Measurements from ENCODE around the gene NEAT1. TPM values are rescaled to one million over a fixed set of nuclear protein-coding genes. Genes with fewer than 3 reads are reported as not detected.
A peak's percentile ranks its signal among the peaks of the same experiment; 100 is the strongest.

NEAT1 gene
- total and polyA plus RNA-seq, 9 of the 15 experiments (the other 6 are each of a cell fraction or from before 2014, with no cell fraction given): 20.1 to 389 (median 62.8) TPM

GRCh38 chr11:65478388-65479183, 56.0 kb downstream of the NEAT1 start (continued):
- TF ChIP-seq ATF2 (CRISPR knock-in tag; IDR thresholded peaks at IDR 0.05) (no peak), ZFPM2 (CRISPR knock-in tag; IDR thresholded peaks at IDR 0.05) (no peak), GTF3C2 (IDR thresholded peaks at IDR 0.05; ENCODE audit: borderline replicate concordance, extremely low read depth, insufficient read length) (no peak), HOMEZ (CRISPR knock-in tag; IDR thresholded peaks at IDR 0.05) (no peak), HNRNPL (IDR thresholded peaks at IDR 0.05; ENCODE audit: low read depth, low read length) (no peak), IRF2 (CRISPR knock-in tag; IDR thresholded peaks at IDR 0.05) (no peak), HMGXB4 (CRISPR knock-in tag; IDR thresholded peaks at IDR 0.05) (no peak), NR1H2 (CRISPR knock-in tag; IDR thresholded peaks at IDR 0.05) (no peak), ZNF512 (tag; IDR thresholded peaks at IDR 0.05) (no peak), GATAD2A (IDR thresholded peaks at IDR 0.05) (no peak; the same call in 1 of the 2 replicates), SMARCA4 (IDR thresholded peaks at IDR 0.05) (no peak), PHB (CRISPR knock-in tag; IDR thresholded peaks at IDR 0.05) (no peak), POLR2G (IDR thresholded peaks at IDR 0.05; ENCODE audit: low read depth, low read length) (peak; percentile 93), ZNF124 (CRISPR knock-in tag; IDR thresholded peaks at IDR 0.05) (no peak), TEAD4 (IDR thresholded peaks at IDR 0.05; ENCODE audit: low read length) (no peak; the same call in 1 of the 2 replicates), TEAD4 (CRISPR knock-in tag; IDR thresholded peaks at IDR 0.05; ENCODE audit: borderline replicate concordance) (no peak), ARID2 (IDR thresholded peaks at IDR 0.05) (no peak), HDAC8 (tag; IDR thresholded peaks at IDR 0.05) (peak; percentile 78; the same call in 1 of the 2 replicates), ATF7 (IDR thresholded peaks at IDR 0.05) (peak; percentile 58; the same call in 1 of the 2 replicates), ZNF707 (CRISPR knock-in tag; conservative IDR thresholded peaks at IDR 0.05) (no peak; the same call in 1 of the 2 replicates)

All from K562 (cell line).